Measurements from ENCODE around the gene PTPRE. TPM values are rescaled to one million over a fixed set of nuclear protein-coding genes. Genes with fewer than 3 reads are reported as not detected.

The PTPRE gene
- total RNA-seq, 1 experiment from 2014 or later = 0.70 TPM

- Histone ChIP-seq H3K4me1 (ENCODE audit: insufficient read depth, low read length) (peaks cover 5% of the 10 kb centered on the region; the same call in 1 of the 2 replicates), H3K14ac (ENCODE audit: insufficient read depth, low read length) (peak overlapping the region; percentile 76; the same call in 1 of the 2 replicates), H3K4ac (ENCODE audit: low read depth, low read length) (no peak overlapping the region), H3K56ac (ENCODE audit: insufficient read length, low read depth, low read length) (no peak overlapping the region), H2BK15ac (ENCODE audit: low read depth, low read length) (no peak overlapping the region), H3K4me2 (ENCODE audit: insufficient read depth, insufficient read length, low read length) (no peak overlapping the region), H2BK5ac (ENCODE audit: insufficient read length, low read length) (no peak overlapping the region), H2AK5ac (ENCODE audit: insufficient read length, low read length) (no peak overlapping the region), H3K23ac (ENCODE audit: insufficient read length, low read depth, low read length) (no peak overlapping the region), H2BK12ac (ENCODE audit: insufficient read length, low read depth, low read length) (no peak overlapping the region), H2BK20ac (ENCODE audit: low read depth, low read length, poor library complexity, severe bottlenecking) (no peak overlapping the region), H4K20me1 (ENCODE audit: control insufficient read depth, insufficient read depth, insufficient read length) (no peaks in the 10 kb centered on the region), H3K79me2 (ENCODE audit: insufficient read depth, low read length) (no peaks in the 10 kb centered on the region), H3K27me3 (ENCODE audit: insufficient read depth, low read length) (no peaks in the 10 kb centered on the region), H4K8ac (replicated peaks; ENCODE audit: insufficient read length, low read depth, low read length) (no peak overlapping the region), H2AFZ (ENCODE audit: low read length) (no peak overlapping the region), H4K91ac (ENCODE audit: insufficient read length, low read depth, low read length) (no peak overlapping the region), H3K9ac (ENCODE audit: extremely low read depth, insufficient read length, low read length) (no peak overlapping the region), H4K5ac (ENCODE audit: insufficient read length, low read depth, low read length) (no peak overlapping the region), H3K9me3 (ENCODE audit: control insufficient read depth, low read depth, low read length) (no peaks in the 10 kb centered on the region), H3K23me2 (ENCODE audit: insufficient read length, low read depth, low read length, poor library complexity, severe bottlenecking) (no peaks in the 10 kb centered on the region), H3K27ac (ENCODE audit: insufficient read length, low read depth, low read length) (no peak overlapping the region), H2BK120ac (ENCODE audit: low read depth, low read length, poor library complexity, severe bottlenecking) (no peak overlapping the region), H3K79me1 (ENCODE audit: insufficient read depth, low read depth, low read length, poor library complexity, severe bottlenecking) (no peaks in the 10 kb centered on the region), H3T11ph (ENCODE audit: low read length) (no peak overlapping the region), H3K18ac (ENCODE audit: insufficient read length, low read depth, low read length) (no peak overlapping the region)
- Mint-ChIP-seq H3K27me3 (ENCODE audit: low read depth) (no peaks in the 10 kb centered on the region; the same call in 1 of the 2 replicates), H3K4me1 (peaks cover 27 to 33% of the 10 kb centered on the region in 2 experiments), H3K27ac (no peak overlapping the region), H3K36me3 (ENCODE audit: insufficient read depth in 1 of 3, low read depth in 3 of 3) (no peaks in the 10 kb centered on the region), H3K9me3 (no peaks in the 10 kb centered on the region), H3K4me3 (no peak overlapping the region; a peak in 1 of 5 replicates)
- TF ChIP-seq CTCF (conservative IDR thresholded peaks at IDR 0.05) = no peak
- DNase-seq = peak; percentile 24
- no CpG with 5 or more reads among the region's 13 CpGs for WGBS (ENCODE audit: extremely low coverage, insufficient read length, low lambda C conversion rate)
Observed at GRCh38 chr10:127962205-127962604, 55.3 kb downstream of the PTPRE start.

All from H9 (cell line).